HCT116 (cell line): ENCODE results near the gene MAP3K10. TPM values are rescaled to one million over a fixed set of nuclear protein-coding genes. Genes with fewer than 3 reads are reported as not detected.

ENCODE experiments used
- total RNA-seq: library from RNA; stranded (reverse); gene quantifications from one replicate; pipeline ENCODE4 v1.2.1, GENCODE V29; 2021; ENCODE audit not compliant: unreplicated experiment

Gene MAP3K10
- total RNA-seq, 1 experiment from 2014 or later, result 17.3 TPM

Other genes with a start within 250 kb of the MAP3K10 start
- gene PSMC4, start 220.3 kb upstream of the MAP3K10 start, total RNA-seq, result 120 TPM
- gene ZNF546, start 194.4 kb upstream of the MAP3K10 start, total RNA-seq, result 0.64 TPM
- 10.5 TPM for gene ZNF780B, start 135.2 kb upstream of the MAP3K10 start, total RNA-seq
- gene ZNF780A, start 100.5 kb upstream of the MAP3K10 start, total RNA-seq, result 18.9 TPM
- gene TTC9B, start 27.0 kb downstream of the MAP3K10 start, total RNA-seq, result 1.7 TPM
- gene CCNP, start 35.3 kb downstream of the MAP3K10 start, total RNA-seq, result 9.8 TPM
- 141 TPM for gene AKT2, start 93.9 kb downstream of the MAP3K10 start, total RNA-seq
- 18.0 TPM for gene C19orf47, start 157.0 kb downstream of the MAP3K10 start, total RNA-seq
- gene PLD3, start 157.3 kb downstream of the MAP3K10 start, total RNA-seq, result 123 TPM
- gene HIPK4, start 198.8 kb downstream of the MAP3K10 start, total RNA-seq, result 0.74 TPM
- 4.8 TPM for gene PRX, start 222.0 kb downstream of the MAP3K10 start, total RNA-seq
- 30.3 TPM for gene SERTAD1, start 234.6 kb downstream of the MAP3K10 start, total RNA-seq